Measurements from ENCODE around the gene ANAPC7.

- no peak for TF ChIP-seq CTCF (IDR thresholded peaks at IDR 0.05; ENCODE audit: low read length)
- TF ChIP-seq EZH2 (optimal IDR thresholded peaks at IDR 0.05; ENCODE audit: low read depth, low read length), result no peak
Observed at GRCh38 chr12:110424237-110424636, 20.7 kb upstream of the ANAPC7 start.
